ENCODE data around the gene OLFM2. TPM values are rescaled to one million over a fixed set of nuclear protein-coding genes. Genes with fewer than 3 reads are reported as not detected.
"Not testable (repeated sequence)": the region's sequence is repeated elsewhere in the genome, so short reads cannot be mapped to it uniquely, and the experiment has no call there.

The OLFM2 gene
- total RNA-seq, 1 donor from 2014 or later = 121 TPM

DNA sequence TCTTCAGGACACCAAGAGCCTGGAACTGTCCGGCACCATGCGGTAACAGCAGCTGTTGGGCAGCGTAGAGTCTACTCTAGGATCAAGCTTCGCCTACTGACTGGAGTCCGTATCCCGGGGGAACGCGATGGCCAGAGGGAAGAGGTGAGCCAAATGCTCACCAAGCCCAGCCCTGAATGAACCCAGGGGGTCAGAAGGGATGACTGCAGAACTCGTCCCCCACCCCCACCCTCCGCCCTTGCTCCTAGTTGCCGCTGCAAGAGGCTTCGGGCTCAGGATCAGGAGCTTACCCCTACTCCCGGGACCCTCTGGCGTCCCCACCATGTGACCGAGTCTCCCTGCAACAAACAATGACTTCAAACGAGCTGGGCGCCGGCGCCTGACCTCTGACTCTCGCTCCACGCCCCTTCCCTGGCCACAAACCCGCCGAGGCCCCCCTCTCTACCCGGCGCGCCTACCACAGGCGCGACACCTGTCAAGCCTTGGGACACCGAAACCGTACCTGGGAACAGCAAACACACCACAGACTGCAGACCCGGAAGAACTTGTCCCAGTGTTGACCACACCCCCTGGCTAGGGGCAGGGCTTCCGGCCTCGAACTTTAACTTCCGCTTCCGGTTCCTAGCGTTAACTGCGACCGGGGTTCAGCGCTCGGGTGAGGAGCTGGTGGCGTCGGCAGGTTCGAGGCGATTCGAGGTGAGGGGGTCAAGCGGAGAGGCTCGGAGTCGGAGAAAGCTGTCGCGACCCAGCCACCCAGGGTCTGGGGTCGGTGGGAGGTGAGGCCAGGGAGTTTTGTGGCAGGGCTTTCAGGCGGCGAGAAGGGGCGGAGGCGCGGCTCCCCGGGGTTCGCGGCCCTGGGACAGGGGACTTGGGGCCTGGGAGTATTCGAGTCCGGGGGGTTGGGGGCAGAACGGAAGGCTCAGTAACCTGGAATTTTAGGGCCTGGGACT, 108.8 kb downstream of the OLFM2 start, which contains the start of gene UBL5:
Gene UBL5, plus strand, starts transcription at position 630 of the 950 bp plus-strand sequence. CDS start 420 bp downstream, outside the sequence.
- DNase-seq = peak; percentile 87

- DNase-seq = no peak
Observed at GRCh38 chr19:9823816-9824215, 112.5 kb downstream of the OLFM2 start.

DNA sequence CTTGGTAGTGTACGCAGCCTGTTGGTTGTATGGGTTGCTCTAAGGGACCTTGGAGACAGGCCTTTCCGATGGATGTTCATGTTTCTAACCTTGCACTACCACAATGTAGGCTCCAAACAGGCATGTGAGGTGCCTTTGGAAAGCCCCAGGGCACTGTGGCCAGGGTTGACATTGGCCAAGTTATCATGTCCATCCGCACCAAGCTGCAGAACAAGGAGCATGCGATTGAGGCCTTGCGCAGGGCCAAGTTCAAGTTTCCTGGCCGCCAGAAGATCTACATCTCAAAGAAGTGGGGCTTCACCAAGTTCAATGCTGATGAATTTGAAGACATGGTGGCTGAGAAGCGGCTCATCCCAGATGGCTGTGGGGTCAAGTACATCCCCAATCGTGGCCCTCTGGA, 116.3 kb downstream of the OLFM2 start:
- DNase-seq = not testable (repeated sequence)

DNA sequence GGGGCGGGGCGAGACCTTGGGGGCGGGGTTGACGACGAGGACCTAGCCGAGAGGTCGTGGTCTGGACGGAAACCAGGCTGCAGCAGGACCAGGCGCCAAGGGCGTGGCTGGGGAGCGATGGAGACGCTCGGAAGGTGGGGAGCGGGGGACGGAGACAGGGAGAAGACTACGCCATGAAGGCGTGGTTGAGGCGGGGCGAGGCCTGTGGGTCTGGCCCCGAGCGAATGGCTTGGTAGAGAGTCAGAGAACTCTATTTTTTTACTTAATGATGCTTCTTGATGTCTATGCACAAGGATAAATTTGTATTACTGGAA, 116.8 kb downstream of the OLFM2 start:
- DNase-seq = no peak

- DNase-seq = peak; percentile 100
Observed at GRCh38 chr19:9818734-9819595, 117.3 kb downstream of the OLFM2 start, which contains the start of gene FBXL12. Gene FBXL12 (minus strand): TSS chr19:9819079. CDS start chr19:9818813, 266 bp downstream.

GRCh38 chr19:9818175-9818733, 118.1 kb downstream of the OLFM2 start:
- peak; percentile 54 for DNase-seq

GRCh38 chr19:9811139-9811538, 125.2 kb downstream of the OLFM2 start:
- DNase-seq = no peak

GRCh38 chr19:9808855-9809824, 127.2 kb downstream of the OLFM2 start:
- no peak for DNase-seq

GRCh38 chr19:9806803-9807202, 129.5 kb downstream of the OLFM2 start:
- DNase-seq = no peak

Small RNAs within 50 kb of the gene (small RNA-seq; reads per million reads assigned to genes)
- gene RF00156 = not detected

Other genes with a start within 250 kb of the OLFM2 start
- 26.5 TPM for gene ZNF846, start 167.8 kb downstream of the OLFM2 start, total RNA-seq
- gene FBXL12, start 117.4 kb downstream of the OLFM2 start, total RNA-seq = 13.1 TPM
- gene UBL5, start 108.6 kb downstream of the OLFM2 start, total RNA-seq = 62.9 TPM
- 65.4 TPM for gene PIN1, start 101.2 kb downstream of the OLFM2 start, total RNA-seq
- 1.2 TPM for gene COL5A3, start 74.0 kb upstream of the OLFM2 start, total RNA-seq
- gene RDH8, start 77.0 kb upstream of the OLFM2 start, total RNA-seq = not detected
- gene SHFL, start 149.8 kb upstream of the OLFM2 start, total RNA-seq = 5.0 TPM
- gene ANGPTL6, start 166.2 kb upstream of the OLFM2 start, total RNA-seq = 0.47 TPM
- 18.1 TPM for gene PPAN, start 169.8 kb upstream of the OLFM2 start, total RNA-seq
- gene P2RY11, start 175.2 kb upstream of the OLFM2 start, total RNA-seq = 3.9 TPM
- gene EIF3G, start 183.4 kb upstream of the OLFM2 start, total RNA-seq = 96.1 TPM